HG03575 (cell line): Measurements from ENCODE around the gene APP.
A peak's percentile ranks its signal among the peaks of the same experiment; 100 is the strongest.

ENCODE experiments used
- ATAC-seq: cut with Tn5 transposase; IDR thresholded peaks from one replicate; pipeline ENCODE4 v1.9.1; 2021; ENCODE audit not compliant: unreplicated experiment, insufficient number of reproducible peaks, low FRiP score; ENCODE audit errors: extremely low read depth

The APP gene

GRCh38 chr21:26167593-26167992, 3.0 kb downstream of the APP start:
- no peak for ATAC-seq

DNA sequence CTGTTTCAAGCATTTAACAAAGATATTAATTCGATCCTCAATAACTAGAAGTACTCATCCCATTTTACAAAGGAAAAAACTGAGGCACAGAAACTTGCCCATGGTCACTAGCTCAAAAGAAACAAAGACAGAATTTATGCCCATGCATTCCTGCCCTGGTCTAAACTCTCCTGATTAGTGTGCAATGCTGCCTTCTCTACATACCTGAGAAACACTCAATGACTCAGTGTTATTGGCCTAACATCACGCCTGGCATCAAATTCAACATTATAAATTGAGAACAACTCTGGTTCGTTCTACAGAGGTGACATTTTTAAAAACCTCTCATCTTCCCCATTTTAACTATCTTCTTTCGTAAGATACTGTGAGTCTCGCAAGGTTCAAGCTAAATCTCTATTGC, 5.2 kb downstream of the APP start:
- no peak for ATAC-seq

DNA sequence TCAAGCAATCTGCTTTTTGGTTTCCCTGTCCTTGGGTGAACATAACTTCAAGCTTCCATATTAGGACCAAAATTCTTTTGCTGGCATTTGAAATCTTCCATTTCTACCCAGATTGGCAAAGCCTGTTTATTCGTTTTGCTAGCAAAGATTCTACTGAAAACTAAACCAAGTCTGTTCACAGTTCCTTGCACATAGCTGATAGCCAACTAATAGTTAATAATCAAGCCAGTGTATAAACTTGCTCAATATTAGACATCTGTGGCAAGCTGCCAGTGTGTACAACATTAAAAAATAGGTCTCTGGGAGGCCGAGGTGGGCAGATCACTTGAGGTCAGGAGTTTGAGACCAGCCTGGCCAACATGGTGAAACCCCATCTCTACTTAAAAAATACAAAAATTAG, 6.3 kb downstream of the APP start:
- no peak for ATAC-seq

DNA sequence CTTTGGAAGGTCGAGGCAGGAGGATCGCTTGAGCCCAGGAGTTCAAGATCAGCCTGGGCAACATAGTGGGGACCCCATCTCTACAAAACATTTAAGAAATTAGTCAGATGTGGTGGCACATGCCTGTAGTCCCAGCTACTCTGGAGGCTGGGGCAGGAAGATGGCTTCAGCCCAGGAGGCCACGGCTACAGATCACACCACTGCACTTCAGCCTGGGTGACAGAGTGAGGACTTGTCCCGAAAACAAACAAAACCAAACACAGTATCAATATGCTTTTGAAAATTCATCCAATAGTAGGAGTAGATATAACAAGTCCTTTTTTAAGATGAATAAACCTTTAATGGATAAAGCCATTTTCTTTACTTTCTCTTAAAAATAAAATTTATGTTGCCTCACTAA, 8.5 kb downstream of the APP start:
- ATAC-seq: no peak

DNA sequence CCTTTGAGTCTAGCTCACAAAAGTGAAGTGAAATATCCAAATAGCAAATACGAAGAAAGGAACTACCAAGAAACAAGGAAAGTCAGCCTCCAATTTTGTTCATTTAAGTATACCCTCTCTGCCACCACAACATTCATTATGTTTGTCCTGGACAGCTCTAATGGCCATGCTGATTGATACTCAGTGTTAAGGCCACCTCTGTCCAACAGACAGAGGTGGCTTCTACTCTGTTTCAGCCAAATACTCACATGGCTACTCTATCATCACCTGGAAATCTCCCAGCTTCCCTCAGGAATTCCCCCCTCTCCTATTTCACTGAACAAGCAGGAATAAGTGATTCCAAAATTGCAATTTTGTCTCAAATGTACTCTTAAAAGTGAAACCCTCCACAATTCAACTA, 10.7 kb downstream of the APP start:
- no peak for ATAC-seq

DNA sequence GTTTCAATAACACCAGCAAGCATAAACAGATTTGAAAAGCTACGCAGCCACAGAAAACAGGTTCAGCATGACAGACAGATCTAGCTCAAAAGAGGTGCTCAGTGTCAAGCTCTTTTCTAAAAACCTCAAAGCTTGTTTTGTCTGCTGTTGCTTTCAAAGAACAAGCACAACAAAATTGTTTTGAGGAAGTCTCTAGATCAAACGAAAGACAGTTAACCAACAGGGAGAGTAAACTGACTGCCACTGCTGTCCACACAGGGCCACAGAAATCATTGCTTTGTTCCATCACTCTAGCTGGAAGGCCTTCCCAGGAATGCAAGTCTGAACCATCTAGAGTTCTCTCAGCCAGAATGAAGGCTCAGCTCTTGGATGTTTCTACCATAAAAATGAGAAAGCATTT, 12.8 kb downstream of the APP start:
- no peak for ATAC-seq

DNA sequence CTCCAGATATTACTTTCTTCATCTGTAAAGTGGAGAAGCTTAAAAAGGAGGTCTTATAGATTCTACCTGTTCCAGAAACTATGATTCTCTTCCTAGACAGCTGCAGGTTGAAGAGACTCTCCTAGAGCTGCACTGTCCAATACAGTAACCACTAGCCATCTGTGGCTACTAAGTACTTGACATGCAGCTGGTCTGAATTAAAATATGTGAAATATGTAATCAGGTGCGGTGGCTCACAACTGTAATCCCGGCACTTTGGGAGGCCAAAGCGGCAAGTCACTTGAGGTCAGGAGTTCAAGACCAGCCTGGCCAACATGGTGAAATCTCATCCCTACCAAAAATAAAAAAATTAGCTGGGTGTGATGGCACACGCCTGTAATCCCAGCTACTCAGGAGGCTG, 15.8 kb downstream of the APP start:
- no peak for ATAC-seq

GRCh38 chr21:26153758-26154157, 16.8 kb downstream of the APP start:
- no peak for ATAC-seq

DNA sequence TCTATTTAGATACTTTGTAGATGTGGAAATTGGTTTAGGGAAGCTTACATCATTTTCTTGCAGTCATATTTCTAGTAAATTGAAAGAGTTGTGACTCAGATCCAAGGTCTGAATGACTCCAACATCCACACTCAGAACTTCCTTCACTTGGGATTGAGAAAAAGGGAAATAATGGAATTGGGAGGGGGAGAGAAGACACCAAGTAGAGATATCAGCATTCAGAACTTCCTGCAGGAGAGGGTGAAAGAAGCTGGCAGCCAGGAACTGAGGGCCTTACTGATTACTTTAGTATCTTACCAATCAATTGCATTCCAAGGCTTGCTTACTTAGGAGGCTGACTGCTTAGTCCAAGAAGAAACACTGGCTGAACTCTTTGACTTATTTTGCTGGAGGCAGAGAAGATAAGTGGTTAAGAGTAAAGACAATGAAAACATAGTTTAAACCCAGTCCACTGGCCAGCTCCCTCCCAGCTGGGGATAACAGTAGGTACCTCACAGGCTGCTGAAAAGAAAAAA, 21.7 kb downstream of the APP start:
- no peak for ATAC-seq

DNA sequence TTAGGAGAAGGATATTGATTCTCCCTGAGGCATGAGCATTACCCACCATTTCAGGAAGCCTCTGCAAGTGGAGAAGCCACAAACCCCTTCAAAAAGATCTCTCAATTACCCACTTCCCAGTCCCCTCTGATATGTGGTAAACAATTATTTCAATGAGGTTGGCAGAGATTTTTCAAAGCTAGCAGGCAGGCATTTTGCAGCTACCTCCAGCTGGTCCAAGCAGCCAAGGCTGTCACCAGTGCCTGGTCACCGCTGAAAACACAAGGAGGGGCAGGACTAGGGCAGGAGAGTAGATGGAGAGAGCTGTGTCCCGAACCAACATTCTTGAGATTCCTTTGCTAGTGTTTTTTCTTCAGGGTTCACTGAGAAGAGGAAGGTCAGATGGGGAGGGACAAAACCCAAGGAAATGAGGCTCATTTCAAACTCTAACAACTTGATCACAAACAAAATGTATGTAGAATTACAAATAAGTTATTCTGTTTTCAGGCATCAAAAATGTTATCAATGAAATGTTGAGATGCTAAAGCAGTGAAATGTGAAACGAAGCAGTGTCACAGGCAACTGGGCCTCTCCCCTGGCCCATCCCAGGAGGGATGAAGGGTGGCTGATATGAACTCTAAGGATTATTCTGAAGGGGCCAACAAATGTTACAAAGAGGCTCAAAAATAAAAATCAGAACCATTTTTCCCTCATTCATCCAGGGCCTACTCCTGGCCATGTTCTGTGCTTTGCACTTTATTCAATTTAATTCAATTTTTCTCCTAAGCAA, 22.3 kb downstream of the APP start:
- no peak for ATAC-seq

- ATAC-seq: no peak
Measured at GRCh38 chr21:26147535-26147934, 23.0 kb downstream of the APP start.

DNA sequence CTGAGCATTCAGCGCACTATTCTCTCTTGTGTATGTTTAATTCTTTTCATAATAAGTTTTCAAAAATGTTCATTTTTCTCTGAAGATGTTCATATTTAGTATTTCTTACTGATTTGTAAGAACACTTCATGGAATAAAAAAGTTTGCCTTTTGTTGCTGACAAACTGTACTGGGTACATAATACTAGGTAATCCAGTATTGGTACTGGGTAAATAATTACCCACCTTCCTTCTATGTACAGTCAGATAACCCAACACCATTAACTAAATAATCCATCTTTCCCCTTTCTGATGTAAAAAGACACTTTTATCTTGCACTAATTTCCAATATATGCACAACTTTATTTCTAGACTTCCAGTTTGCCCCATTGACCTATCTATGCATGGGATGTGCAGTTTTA, 23.9 kb downstream of the APP start:
- ATAC-seq: no peak

- no peak for ATAC-seq
Measured at GRCh38 chr21:26144031-26144430, 26.5 kb downstream of the APP start.

GRCh38 chr21:26142363-26142762, 28.2 kb downstream of the APP start:
- ATAC-seq: no peak

DNA sequence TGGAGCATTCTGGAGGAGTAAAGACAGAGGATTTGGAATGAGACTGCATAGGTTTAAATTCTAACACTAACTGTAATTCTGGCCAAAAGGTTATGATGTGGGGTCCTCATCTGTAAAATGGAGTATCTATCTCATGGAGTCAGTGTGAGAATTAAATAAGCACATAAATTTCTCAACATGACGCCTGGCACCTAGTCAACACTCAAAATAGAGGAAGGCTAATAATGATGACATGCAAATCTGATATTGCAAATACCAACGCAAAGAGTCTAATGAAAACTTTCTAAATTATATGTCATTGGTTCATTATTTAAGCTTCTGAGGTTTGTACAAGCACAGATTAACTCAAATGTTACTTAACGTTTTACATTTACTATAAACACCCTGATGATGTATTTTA, 29.6 kb downstream of the APP start:
- ATAC-seq: no peak

GRCh38 chr21:26140164-26140579, 30.4 kb downstream of the APP start:
- no peak for ATAC-seq

DNA sequence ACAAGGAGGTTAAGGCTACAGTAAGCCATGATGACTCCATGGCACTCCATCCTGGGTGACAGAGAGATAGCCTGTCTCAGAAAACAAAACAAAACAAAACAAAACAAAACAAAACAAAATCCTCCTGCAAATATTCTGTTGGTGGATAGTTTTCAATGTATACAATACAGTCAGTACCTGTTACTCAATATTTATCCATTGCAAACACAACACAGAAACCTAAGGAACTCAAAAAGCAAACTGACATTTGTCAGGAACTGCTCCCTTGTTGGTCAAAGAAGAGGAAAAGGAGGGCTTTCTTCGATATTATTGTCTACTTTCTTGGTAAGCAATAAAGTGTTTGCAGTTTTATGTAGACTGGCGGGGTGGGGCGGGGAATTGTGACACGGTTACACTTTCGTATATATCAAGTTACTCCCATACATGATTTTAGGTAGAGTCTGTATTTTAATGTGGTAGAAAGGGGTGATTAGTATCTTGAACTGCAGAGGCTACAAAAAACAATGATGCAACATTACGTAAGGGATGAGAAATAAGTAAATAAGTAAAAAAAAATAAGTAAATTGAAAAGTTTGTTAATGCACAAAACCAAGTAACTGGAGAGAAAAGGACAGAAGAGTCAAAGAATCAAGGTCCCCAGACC, 31.8 kb downstream of the APP start:
- no peak for ATAC-seq

GRCh38 chr21:26137379-26138060, 33.0 kb downstream of the APP start:
- ATAC-seq: no peak

GRCh38 chr21:26136671-26137070, 33.9 kb downstream of the APP start:
- ATAC-seq: peak; percentile 98

DNA sequence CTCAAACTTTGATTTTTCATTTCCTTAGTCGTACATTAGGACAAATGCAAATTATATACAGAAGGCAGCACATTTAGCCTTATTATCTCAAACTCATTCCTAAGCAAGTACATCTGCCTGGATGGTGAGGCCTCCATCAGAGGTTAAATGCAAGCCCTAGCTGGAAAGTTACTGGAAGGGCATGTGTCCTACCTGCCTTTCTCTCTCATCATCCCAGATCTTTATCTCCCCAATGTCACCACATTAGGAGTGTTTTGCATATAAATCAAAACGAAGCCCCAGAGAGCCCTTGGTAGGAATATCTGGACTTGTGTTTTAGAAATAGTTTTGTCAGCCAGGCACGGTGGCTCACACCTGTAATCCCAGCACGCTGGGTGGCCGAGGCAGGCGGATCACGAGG, 35.0 kb downstream of the APP start:
- ATAC-seq: no peak
